Measurements from ENCODE around the gene GTPBP2. TPM values are rescaled to one million over a fixed set of nuclear protein-coding genes. Genes with fewer than 3 reads are reported as not detected.
"Not testable (repeated sequence)": the region's sequence is repeated elsewhere in the genome, so short reads cannot be mapped to it uniquely, and the experiment has no call there.

GTPBP2 gene
- total RNA-seq, 2 experiments from 2014 or later: 46.2 to 55.3 TPM

GRCh38 chr6:43657221-43657802 is 28.2 kb upstream of the GTPBP2 start:
- POLR2A ChIA-PET: no interaction called here
- CTCF ChIA-PET: interaction anchor here (1.2 to 3.0 kb wide), 3 partner anchors 10 to 67 kb away, joined by 3 to 15 read pairs (median 3); partner anchors contain the start of gene MRPS18A

GRCh38 chr6:43652822-43653221 is 23.8 kb upstream of the GTPBP2 start:
- POLR2A ChIA-PET; intact Hi-C loops (cut with micrococcal nuclease); H3K36me3 Mint-ChIP-seq (ENCODE audit: low read depth); DNase-seq; H3K9me3 Mint-ChIP-seq; H3K4me3 Mint-ChIP-seq; H3K4me1 Mint-ChIP-seq (ENCODE audit: low read depth); H3K27ac Mint-ChIP-seq; H3K27me3 Mint-ChIP-seq; ATAC-seq: not testable (repeated sequence)
- CTCF ChIA-PET: interaction anchor here (1.0 to 2.1 kb wide), 4 partner anchors 13 to 121 kb away, joined by 3 to 11 read pairs (median 3); no protein-coding TSS in a partner anchor

More at GRCh38 chr6:43657221-43657802, 28.2 kb upstream of the GTPBP2 start:
- TF ChIP-seq, protein P1, sequence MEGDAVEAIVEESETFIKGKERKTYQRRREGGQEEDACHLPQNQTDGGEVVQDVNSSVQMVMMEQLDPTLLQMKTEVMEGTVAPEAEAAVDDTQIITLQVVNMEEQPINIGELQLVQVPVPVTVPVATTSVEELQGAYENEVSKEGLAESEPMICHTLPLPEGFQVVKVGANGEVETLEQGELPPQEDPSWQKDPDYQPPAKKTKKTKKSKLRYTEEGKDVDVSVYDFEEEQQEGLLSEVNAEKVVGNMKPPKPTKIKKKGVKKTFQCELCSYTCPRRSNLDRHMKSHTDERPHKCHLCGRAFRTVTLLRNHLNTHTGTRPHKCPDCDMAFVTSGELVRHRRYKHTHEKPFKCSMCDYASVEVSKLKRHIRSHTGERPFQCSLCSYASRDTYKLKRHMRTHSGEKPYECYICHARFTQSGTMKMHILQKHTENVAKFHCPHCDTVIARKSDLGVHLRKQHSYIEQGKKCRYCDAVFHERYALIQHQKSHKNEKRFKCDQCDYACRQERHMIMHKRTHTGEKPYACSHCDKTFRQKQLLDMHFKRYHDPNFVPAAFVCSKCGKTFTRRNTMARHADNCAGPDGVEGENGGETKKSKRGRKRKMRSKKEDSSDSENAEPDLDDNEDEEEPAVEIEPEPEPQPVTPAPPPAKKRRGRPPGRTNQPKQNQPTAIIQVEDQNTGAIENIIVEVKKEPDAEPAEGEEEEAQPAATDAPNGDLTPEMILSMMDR (IDR thresholded peaks at IDR 0.05): no peak
- H3K4me1 Mint-ChIP-seq (ENCODE audit: low read depth): peaks cover 4% of the 10 kb centered on the region
- peaks cover 1% of the 10 kb centered on the region for H3K9me3 Mint-ChIP-seq
- H3K36me3 Mint-ChIP-seq (ENCODE audit: low read depth): no peaks in the 10 kb centered on the region
- intact Hi-C loops (cut with micrococcal nuclease): no loop called here
- H3K27ac Mint-ChIP-seq: no peak overlapping the region
- DNase-seq (no peak), ATAC-seq (no peak)
- no peak overlapping the region for H3K4me3 Mint-ChIP-seq
- H3K27me3 Mint-ChIP-seq: no peaks in the 10 kb centered on the region

DNA sequence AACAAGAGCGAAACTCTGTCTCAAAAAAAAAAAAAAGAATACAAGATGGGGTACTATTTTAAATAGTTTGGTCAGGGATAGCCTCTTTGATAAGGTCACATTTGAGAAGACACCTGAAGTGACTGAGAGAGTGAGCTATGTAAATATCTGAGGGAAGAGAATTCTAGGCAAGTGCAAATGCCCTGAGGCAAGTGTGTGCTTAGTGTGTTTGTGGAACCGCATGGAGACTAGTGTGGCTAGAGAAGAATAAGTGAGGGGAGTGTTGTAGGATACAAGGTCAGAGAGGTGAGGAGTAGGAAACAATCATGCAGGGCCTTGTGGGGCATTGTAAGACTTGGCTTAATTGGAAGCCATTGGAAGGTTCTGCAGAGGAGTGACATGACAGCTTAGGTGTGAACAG is 19.2 kb upstream of the GTPBP2 start:
- intact Hi-C loops (cut with micrococcal nuclease): no loop called here
- CTCF ChIA-PET: interaction anchor here (1.6 to 5.5 kb wide), 3 partner anchors 12 to 18 kb away, joined by 3 to 38 read pairs (median 4); partner anchors contain the start of gene MAD2L1BP
- TF ChIP-seq, protein P1 (IDR thresholded peaks at IDR 0.05): no peak
- Mint-ChIP-seq H3K36me3 (ENCODE audit: low read depth) (no peaks in the 10 kb centered on the region), H3K9me3 (no peaks in the 10 kb centered on the region), H3K4me1 (ENCODE audit: low read depth) (peaks cover 5% of the 10 kb centered on the region), H3K27ac (no peak overlapping the region), H3K27me3 (no peaks in the 10 kb centered on the region), H3K4me3 (no peak overlapping the region)
- DNase-seq (no peak), ATAC-seq (no peak)
- POLR2A ChIA-PET: interaction anchor here (4.0 kb wide), 1 partner anchor 12 kb away, joined by 15 read pairs; the partner anchor contains the start of gene MAD2L1BP

DNA sequence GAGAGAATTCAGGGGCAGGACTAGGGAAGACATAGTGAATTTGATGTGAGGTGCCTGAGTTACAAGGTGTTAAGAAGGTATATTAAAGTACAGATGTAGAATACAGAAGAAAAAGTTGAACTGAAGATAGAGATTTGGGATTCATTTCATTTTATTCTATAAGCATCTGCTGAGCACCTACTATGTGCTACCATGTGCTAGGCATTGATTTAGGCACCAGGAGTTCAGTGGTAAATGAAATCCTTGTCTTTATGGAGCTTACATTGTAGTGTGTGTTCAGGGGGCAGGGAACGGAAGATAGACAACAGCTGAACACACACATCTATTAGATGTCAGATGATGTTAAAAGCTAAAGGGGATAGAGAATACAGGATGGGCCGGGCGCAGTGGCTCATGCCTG is 18.5 kb upstream of the GTPBP2 start:
- Mint-ChIP-seq H3K4me1 (ENCODE audit: low read depth) (peaks cover 5% of the 10 kb centered on the region), H3K27me3 (no peaks in the 10 kb centered on the region), H3K9me3 (no peaks in the 10 kb centered on the region), H3K36me3 (ENCODE audit: low read depth) (no peaks in the 10 kb centered on the region), H3K4me3 (no peak overlapping the region), H3K27ac (no peak overlapping the region)
- POLR2A ChIA-PET: interaction anchor here (0.7 to 4.0 kb wide), 2 partner anchors 12 to 137 kb away, joined by 3 to 15 read pairs; partner anchors contain the start of gene MAD2L1BP
- DNase-seq (no peak), ATAC-seq (no peak)
- CTCF ChIA-PET: interaction anchor here (1.1 to 5.5 kb wide), 4 partner anchors 11 to 123 kb away, joined by 3 to 38 read pairs (median 4); partner anchors contain the start of genes MAD2L1BP and VEGFA
- TF ChIP-seq, protein P1 (IDR thresholded peaks at IDR 0.05): no peak
- intact Hi-C loops (cut with micrococcal nuclease): no loop called here

- TF ChIP-seq, protein P1 (IDR thresholded peaks at IDR 0.05): no peak
- peak overlapping the region; percentile 17 for H3K27ac Mint-ChIP-seq
Observed at GRCh38 chr6:43645613-43645964, 16.5 kb upstream of the GTPBP2 start.

More at GRCh38 chr6:43645613-43645964, 16.5 kb upstream of the GTPBP2 start:
- ChIA-PET CTCF (interaction anchor here (0.9 to 5.5 kb wide), 5 partner anchors 8 to 434 kb away, joined by 3 to 38 read pairs (median 3); no protein-coding TSS in a partner anchor), POLR2A (interaction anchor here (0.9 to 4.0 kb wide), 3 partner anchors 10 to 16 kb away, joined by 3 to 15 read pairs (median 5); partner anchors contain the start of gene MAD2L1BP)
- H3K4me1 Mint-ChIP-seq (ENCODE audit: low read depth): peaks cover 10% of the 10 kb centered on the region
- ATAC-seq: peak; percentile 5
- H3K9me3 Mint-ChIP-seq: no peaks in the 10 kb centered on the region
- H3K27me3 Mint-ChIP-seq: no peaks in the 10 kb centered on the region
- DNase-seq: no peak
- peak overlapping the region; percentile 71 for H3K4me3 Mint-ChIP-seq
- peaks cover 7% of the 10 kb centered on the region for H3K36me3 Mint-ChIP-seq (ENCODE audit: low read depth)
- intact Hi-C loops (cut with micrococcal nuclease): no loop called here

All from activated CD8-positive, alpha-beta T cell treated with anti-CD3 and anti-CD28 coated beads for 36 hours (primary cell).